H1 (cell line): ENCODE measurements around the gene SIX5. TPM values are rescaled to one million over a fixed set of nuclear protein-coding genes. Genes with fewer than 3 reads are reported as not detected.
A peak's percentile ranks its signal among the peaks of the same experiment; 100 is the strongest.

Experiments
- CTCF ChIA-PET: fragments of 300-600 bp; sonication (Branson Sonifier 250); formaldehyde crosslinking; loops from one replicate; lab custom pipeline; 2021; ENCODE audit not compliant: partially characterized antibody; lab: Charles Lee
- POLR2A ChIA-PET: fragments of 300-600 bp; sonication (Branson Sonifier 250); formaldehyde crosslinking; loops from one replicate; lab custom pipeline; 2021; ENCODE audit warnings: inconsistent platforms; ENCODE audit not compliant: partially characterized antibody; lab: Charles Lee
- DNase-seq, 2 experiments: peaks; one replicate each; pipeline versions ENCODE4 v3.0.0 to v3.0.0-alpha.2; 2010 to 2022; ENCODE audit warnings: low spot score in 2 of 2, low read depth in 1 of 2, mixed read lengths in 1 of 2
- FAIRE-seq: peaks from 2 replicates; lab custom pipeline; 2011; peaks lifted over from hg19 to GRCh38; lab: Jason Lieb, UNC
- H2AFZ ChIP-seq: 2 replicates; pipeline ENCODE4 v1.8.1; 2012; ENCODE audit warnings: low read length, inconsistent platforms
- H2AK5ac ChIP-seq: 2 replicates; pipeline ENCODE4 v1.6.1; 2013; ENCODE audit warnings: low read depth, low read length
- H2BK120ac ChIP-seq: replicated peaks from 2 replicates; pipeline ENCODE3; 2013; ENCODE audit warnings: low read depth, low read length, inconsistent platforms
- H2BK12ac ChIP-seq: 2 replicates; pipeline ENCODE4 v1.6.1; 2013; ENCODE audit warnings: low read depth, low read length
- H2BK15ac ChIP-seq: 2 replicates; pipeline ENCODE4 v1.6.1; 2013; ENCODE audit warnings: low read length
- H2BK20ac ChIP-seq: 2 replicates; pipeline ENCODE4 v1.6.1; 2013; ENCODE audit warnings: low read length
- H2BK5ac ChIP-seq: 2 replicates; pipeline ENCODE4 v1.6.1; 2013; ENCODE audit warnings: low read depth, low read length
- H3K14ac ChIP-seq: 2 replicates; pipeline ENCODE4 v1.6.1; 2013; ENCODE audit warnings: inconsistent platforms; ENCODE audit not compliant: insufficient read length
- H3K18ac ChIP-seq: 2 replicates; pipeline ENCODE4 v1.6.1; 2013; ENCODE audit warnings: low read length; ENCODE audit errors: extremely low read depth
- H3K23ac ChIP-seq: 2 replicates; pipeline ENCODE4 v1.6.1; 2013; ENCODE audit warnings: inconsistent platforms; ENCODE audit not compliant: insufficient read length
- H3K23me2 ChIP-seq: 2 replicates; pipeline ENCODE4 v1.6.1; 2013; ENCODE audit warnings: low read depth, low read length
- H3K27ac ChIP-seq: 2 replicates; pipeline ENCODE4 v1.6.1; 2011; ENCODE audit warnings: low read depth, low read length, inconsistent platforms
- H3K27me3 ChIP-seq, 4 experiments: replicated peaks in 1 of 4; 1 replicate in 1 of 4; 2 replicates in 3 of 4; pipeline versions ENCODE4 v1.6.1 to v1.8.1; 2011 to 2013; ENCODE audit warnings: low read length in 3 of 4, mild to moderate bottlenecking in 3 of 4, inconsistent platforms in 2 of 4, mixed read lengths in 2 of 4, moderate library complexity in 1 of 4; ENCODE audit not compliant: control insufficient read depth in 3 of 4, insufficient read depth in 3 of 4; ENCODE audit errors: extremely low read depth in 1 of 4
- H3K36me3 ChIP-seq, 4 experiments: 2 replicates each; pipeline versions ENCODE4 v1.6.1 to v1.8.1; 2011 to 2013; ENCODE audit warnings: mild to moderate bottlenecking in 4 of 4, low read length in 3 of 4, moderate library complexity in 2 of 4, control low read depth in 1 of 4, inconsistent platforms in 1 of 4; ENCODE audit not compliant: insufficient read depth in 4 of 4, control insufficient read depth in 2 of 4
- H3K4ac ChIP-seq: replicated peaks from 2 replicates; pipeline ENCODE3; 2013; ENCODE audit warnings: low read length, low read depth, mixed read lengths, inconsistent platforms; ENCODE audit not compliant: insufficient read length
- H3K4me1 ChIP-seq, 4 experiments: replicated peaks in 1 of 4; 1 replicate in 1 of 4; 2 replicates in 3 of 4; pipeline versions ENCODE4 v1.6.1 to v1.8.1; 2011 to 2013; ENCODE audit warnings: low read length in 3 of 4, inconsistent platforms in 2 of 4, mixed read lengths in 1 of 4; ENCODE audit not compliant: insufficient read depth in 4 of 4, control insufficient read depth in 3 of 4
- H3K4me2 ChIP-seq, 2 experiments: 2 replicates each; pipeline versions ENCODE4 v1.6.1 to v1.8.1; 2011 to 2013; ENCODE audit warnings: low read depth in 2 of 2, low read length in 2 of 2, control low read depth in 1 of 2, inconsistent platforms in 1 of 2, mild to moderate bottlenecking in 1 of 2; ENCODE audit not compliant: insufficient read depth in 1 of 2
- H3K4me3 ChIP-seq, 4 experiments: fragments of 200-600, 300-600 bp in 1 of 4; sonication (generic), shearing (Covaris generic), sonication (Bioruptor Twin) in 1 of 4; 2 replicates each; pipeline versions ENCODE4 v1.5.1 to v1.8.1; 2011 to 2016; ENCODE audit warnings: low read length in 4 of 4, low read depth in 3 of 4, control low read depth in 2 of 4, inconsistent platforms in 2 of 4, mild to moderate bottlenecking in 2 of 4, mixed read lengths in 1 of 4, moderate library complexity in 1 of 4; ENCODE audit not compliant: insufficient read depth in 2 of 4; ENCODE audit errors: extremely low read depth in 1 of 4
- H3K56ac ChIP-seq: replicated peaks from 2 replicates; pipeline ENCODE3; 2013; ENCODE audit warnings: low read depth, mild to moderate bottlenecking, mixed read lengths, low read length, inconsistent platforms; ENCODE audit not compliant: insufficient read length
- H3K79me1 ChIP-seq: 2 replicates; pipeline ENCODE4 v1.6.1; 2013; ENCODE audit warnings: low read depth, low read length, control low read depth
- H3K79me2 ChIP-seq, 2 experiments: 2 replicates each; pipeline versions ENCODE4 v1.6.1 to v1.8.1; 2012 to 2013; ENCODE audit warnings: low read length in 2 of 2, mild to moderate bottlenecking in 2 of 2, inconsistent platforms in 1 of 2; ENCODE audit not compliant: insufficient read depth in 2 of 2, control insufficient read depth in 1 of 2
- H3K9ac ChIP-seq, 4 experiments: replicated peaks in 1 of 4; 1 replicate in 1 of 4; 2 replicates in 3 of 4; pipeline versions ENCODE4 v1.6.1 to v1.8.1; 2011 to 2013; ENCODE audit warnings: low read depth in 3 of 4, low read length in 3 of 4, control low read depth in 2 of 4, mild to moderate bottlenecking in 2 of 4, moderate library complexity in 2 of 4, inconsistent platforms in 1 of 4; ENCODE audit errors: extremely low read depth in 1 of 4
- H3K9me3 ChIP-seq, 2 experiments: 2 replicates each; pipeline versions ENCODE4 v1.6.1 to v1.8.1; 2012 to 2013; ENCODE audit warnings: mild to moderate bottlenecking in 2 of 2, moderate library complexity in 2 of 2, control low read depth in 1 of 2, inconsistent platforms in 1 of 2, low read depth in 1 of 2, low read length in 1 of 2, mixed read lengths in 1 of 2; ENCODE audit not compliant: insufficient read depth in 2 of 2
- H4K20me1 ChIP-seq, 2 experiments: replicated peaks in 1 of 2; 2 replicates each; pipeline versions ENCODE3 to v1.8.1; 2011 to 2013; ENCODE audit warnings: inconsistent platforms in 2 of 2, low read length in 2 of 2, mild to moderate bottlenecking in 1 of 2; ENCODE audit not compliant: insufficient read depth in 2 of 2, control insufficient read depth in 1 of 2
- H4K5ac ChIP-seq: 2 replicates; pipeline ENCODE4 v1.6.1; 2013; ENCODE audit warnings: low read length, low read depth, mixed read lengths, inconsistent platforms; ENCODE audit not compliant: insufficient read length
- H4K8ac ChIP-seq: 2 replicates; pipeline ENCODE4 v1.8.0; 2013; ENCODE audit warnings: mild to moderate bottlenecking, moderate library complexity, low read length, inconsistent platforms; ENCODE audit not compliant: insufficient read depth; ENCODE audit errors: extremely low read depth
- H4K91ac ChIP-seq: replicated peaks from 2 replicates; pipeline ENCODE3; 2013; ENCODE audit warnings: low read length, mixed read lengths, inconsistent platforms; ENCODE audit not compliant: insufficient read length
- BRCA1 ChIP-seq: IDR thresholded peaks from 2 replicates; pipeline ENCODE4 v1.6.1; 2012; ENCODE audit warnings: low read depth, low read length, improper control_type of control experiment
- CBX5 ChIP-seq: fragments of 300-800, 300-1000 bp; sonication (generic); IDR thresholded peaks from 2 replicates; pipeline ENCODE4 v1.7.1; 2016; ENCODE audit warnings: antibody characterized with exemption, low read length, low read depth
- HDAC2 ChIP-seq, 2 experiments: fragments of 300-600 bp in 1 of 2; sonication (generic) in 1 of 2; IDR thresholded peaks; 2 replicates each; pipeline ENCODE4 v1.6.1; 2011 to 2012; ENCODE audit warnings: low read depth in 2 of 2, low read length in 2 of 2, mild to moderate bottlenecking in 2 of 2, moderate library complexity in 2 of 2, borderline replicate concordance in 1 of 2, inconsistent platforms in 1 of 2
- KDM1A ChIP-seq: fragments of 200-600, 300-600 bp; sonication (generic); IDR thresholded peaks from 2 replicates; pipeline ENCODE4 v1.7.1; 2016; ENCODE audit warnings: mild to moderate bottlenecking, low read length, borderline replicate concordance
- RAD21 ChIP-seq, 2 experiments: IDR thresholded peaks in 1 of 2; conservative IDR thresholded peaks in 1 of 2; 2 replicates each; pipeline ENCODE4 v1.6.1; 2011; ENCODE audit warnings: low read depth in 2 of 2, low read length in 2 of 2, improper control_type of control experiment in 1 of 2, inconsistent platforms in 1 of 2, mild to moderate bottlenecking in 1 of 2, moderate library complexity in 1 of 2
- polyA plus RNA-seq, 7 experiments: library from polyadenylated mRNA; depleted of rRNA in 3 of 7; stranded (reverse) in 5 of 7; unstranded in 2 of 7; fragments of >200 nt in 5 of 7; fragments of 200-250 nt in 2 of 7; gene quantifications; 1 replicate in 5 of 7; 2 replicates in 1 of 7; 4 replicates in 1 of 7; pipeline versions ENCODE4 v1.2.1 to v1.2.3, GENCODE V29; 2011 to 2013; ENCODE audit warnings: missing spikeins in 2 of 7, mixed read lengths in 2 of 7
- total RNA-seq: library from RNA; stranded (reverse); fragmentation: NEBNext Ultra II Directional; extraction: Animal tissue kit (Norgen Biotek cat#: 25700); gene quantifications from 2 replicates; pipeline ENCODE4 v1.2.1, GENCODE V29; 2021

Gene SIX5
- total and polyA plus RNA-seq, 2 of the 8 experiments (the other 6 are each of a cell fraction or from before 2014, with no cell fraction given) = 20.9 to 24.2 TPM

DNA sequence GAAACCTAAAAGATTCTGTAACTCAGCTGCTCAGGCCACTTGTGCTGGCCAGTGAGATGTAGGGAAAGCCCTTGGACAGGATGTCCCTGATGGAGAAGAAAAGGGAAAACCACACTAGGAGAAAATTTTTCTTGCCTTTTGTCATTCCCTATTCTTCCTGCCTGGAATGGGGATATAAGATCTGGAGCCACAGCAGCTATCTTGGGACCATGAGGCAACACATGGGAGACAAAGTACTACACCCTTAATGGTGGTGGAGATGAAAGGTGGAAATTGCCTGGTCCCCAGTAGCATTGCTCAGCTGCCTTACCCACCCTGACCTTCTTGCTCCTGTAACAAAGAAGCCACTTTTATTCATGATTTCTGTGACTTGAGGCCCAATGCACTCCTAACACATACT is 36.7 kb upstream of the SIX5 start:
- H4K5ac ChIP-seq = no peak overlapping the region
- CTCF ChIA-PET = interaction anchor here (1.3 to 9.4 kb wide), 3 partner anchors 9 to 31 kb away, joined by 4 to 107 read pairs (median 7); partner anchors contain the start of gene RSPH6A
- FAIRE-seq = no peak

More for the DNA sequence above, 36.7 kb upstream of the SIX5 start:
- H3K4me3 ChIP-seq = no peak overlapping the region
- no peak overlapping the region for H4K8ac ChIP-seq
- H4K91ac ChIP-seq = no peak overlapping the region
- no peak overlapping the region for H3K56ac ChIP-seq
- H3K27me3 ChIP-seq = peaks cover 0 to 2% (median 0%) of the 10 kb centered on the region in 4 experiments; a peak in 3 of 7 replicates
- H2BK12ac ChIP-seq = no peak overlapping the region
- H3K4me1 ChIP-seq = peaks cover 0 to 4% (median 0%) of the 10 kb centered on the region in 4 experiments; a peak in 3 of 7 replicates
- H3K27ac ChIP-seq = no peak overlapping the region
- no peaks in the 10 kb centered on the region; a peak in 1 of 4 replicates for H3K9me3 ChIP-seq
- H2AFZ ChIP-seq = no peak overlapping the region
- H3K36me3 ChIP-seq = no peaks in the 10 kb centered on the region
- H3K9ac ChIP-seq = no peak overlapping the region
- no peaks in the 10 kb centered on the region for H3K79me2 ChIP-seq
- H3K23me2 ChIP-seq = no peaks in the 10 kb centered on the region; the same call in 1 of the 2 replicates
- no peak overlapping the region for H2BK5ac ChIP-seq
- H3K14ac ChIP-seq = no peak overlapping the region
- DNase-seq = no peak
- no peak overlapping the region for H3K4me2 ChIP-seq
- no peaks in the 10 kb centered on the region for H4K20me1 ChIP-seq
- no peak for TF ChIP-seq CBX5
- TF ChIP-seq BRCA1 = no peak
- TF ChIP-seq HDAC2 (IDR thresholded peaks at IDR 0.05; ENCODE audit: borderline replicate concordance in 1 of 2, low read depth in 2 of 2, low read length in 2 of 2) = peak in 1 of 2 experiments; percentile 65; a peak in 1 of 4 replicates
- no peak for TF ChIP-seq RAD21 (IDR thresholded peaks at IDR 0.05 in 1 of 2, conservative IDR thresholded peaks at IDR 0.05 in 1 of 2; ENCODE audit: low read depth in 2 of 2, low read length in 2 of 2)
- TF ChIP-seq KDM1A = peak; percentile 91; the same call in 1 of the 2 replicates
- TF ChIP-seq, all 59 proteins: peak for 2
- POLR2A ChIA-PET = interaction anchor here (1.1 to 9.8 kb wide), 2 partner anchors 8 to 18 kb away, joined by 3 to 106 read pairs; partner anchors contain the start of gene RSPH6A
- Histone ChIP-seq H2AK5ac (no peak overlapping the region), H3K4ac (no peak overlapping the region), H2BK120ac (no peak overlapping the region), H2BK15ac (no peak overlapping the region), H3K79me1 (no peaks in the 10 kb centered on the region), H3K23ac (no peak overlapping the region), H3K18ac (no peak overlapping the region), H2BK20ac (no peak overlapping the region)
